Mucosa of rectum (tissue), 2 donors: ENCODE measurements around the gene SHCBP1.
A peak's percentile ranks its signal among the peaks of the same experiment; 100 is the strongest.

Experiments
- H3K27ac ChIP-seq, 2 donors: one replicate each; pipeline ENCODE4 v1.7.0; 2013; ENCODE audit warnings: inconsistent platforms in 2 of 2, low read depth in 2 of 2, low read length in 2 of 2
- H3K27me3 ChIP-seq, 2 donors: one replicate each; pipeline ENCODE4 v1.7.0; 2013; ENCODE audit warnings: low read length in 2 of 2; ENCODE audit not compliant: control insufficient read depth in 2 of 2, insufficient read depth in 2 of 2
- H3K36me3 ChIP-seq, 2 donors: one replicate each; pipeline ENCODE4 v1.7.0; 2013; ENCODE audit warnings: low read length in 2 of 2; ENCODE audit not compliant: control insufficient read depth in 2 of 2, insufficient read depth in 2 of 2
- H3K4me1 ChIP-seq, 2 donors: one replicate each; pipeline ENCODE4 v1.7.0; 2013; ENCODE audit warnings: low read length in 2 of 2, mild to moderate bottlenecking in 1 of 2; ENCODE audit not compliant: control insufficient read depth in 2 of 2, insufficient read depth in 2 of 2
- H3K4me3 ChIP-seq, 2 donors: one replicate each; pipeline ENCODE4 v1.7.0; 2013; ENCODE audit warnings: low read length in 2 of 2
- H3K9ac ChIP-seq, 2 donors: one replicate each; pipeline ENCODE4 v1.7.0; 2013; ENCODE audit warnings: low read length in 2 of 2, low read depth in 1 of 2, mild to moderate bottlenecking in 1 of 2
- H3K9me3 ChIP-seq, 2 donors: one replicate each; pipeline ENCODE4 v1.7.0; 2013; ENCODE audit warnings: low read length in 2 of 2; ENCODE audit not compliant: control insufficient read depth in 2 of 2
- donor health status: healthy.
- donor health status: Normal muscosa, but diverticular disease.

SHCBP1 gene

GRCh38 chr16:46621006-46621933 is at the start of gene SHCBP1:
SHCBP1 (minus strand) TSS chr16:46621379; CDS start chr16:46621359, 20 bp downstream.
- Histone ChIP-seq H3K36me3 (no peaks in the 10 kb centered on the region), H3K9me3 (no peaks in the 10 kb centered on the region), H3K4me3 (peak within 1 kb of the TSS; percentile 72 to 80), H3K9ac (no peak within 1 kb of the TSS), H3K4me1 (peaks cover 0 to 9% of the 10 kb centered on the region in 2 donors), H3K27ac (no peak within 1 kb of the TSS), H3K27me3 (no peaks in the 10 kb centered on the region)

DNA sequence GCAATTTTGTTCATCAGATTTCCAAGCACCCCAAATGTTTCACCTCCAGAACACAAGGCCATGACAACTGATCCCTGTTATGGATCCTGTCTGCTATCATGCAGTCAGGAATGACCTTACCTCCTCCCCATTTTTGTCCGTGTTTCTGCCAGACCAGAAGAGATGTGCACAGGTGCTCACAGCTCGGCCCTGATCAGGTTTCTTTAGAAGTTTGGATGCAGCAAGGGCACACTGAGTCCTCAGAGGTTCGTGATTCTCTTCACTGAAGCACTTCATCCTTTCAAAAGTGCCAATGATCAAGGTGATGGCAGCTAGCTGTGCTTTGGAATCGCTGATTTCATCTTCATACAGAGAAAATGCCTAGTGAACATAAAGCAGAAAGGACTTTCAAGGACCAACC is 40.9 kb upstream of the SHCBP1 start:
- Histone ChIP-seq H3K4me1 (no peaks in the 10 kb centered on the region), H3K9me3 (no peaks in the 10 kb centered on the region), H3K9ac (no peak overlapping the region), H3K27ac (no peak overlapping the region), H3K27me3 (no peaks in the 10 kb centered on the region), H3K36me3 (peaks cover 43 to 51% of the 10 kb centered on the region in 2 donors), H3K4me3 (no peak overlapping the region)

DNA sequence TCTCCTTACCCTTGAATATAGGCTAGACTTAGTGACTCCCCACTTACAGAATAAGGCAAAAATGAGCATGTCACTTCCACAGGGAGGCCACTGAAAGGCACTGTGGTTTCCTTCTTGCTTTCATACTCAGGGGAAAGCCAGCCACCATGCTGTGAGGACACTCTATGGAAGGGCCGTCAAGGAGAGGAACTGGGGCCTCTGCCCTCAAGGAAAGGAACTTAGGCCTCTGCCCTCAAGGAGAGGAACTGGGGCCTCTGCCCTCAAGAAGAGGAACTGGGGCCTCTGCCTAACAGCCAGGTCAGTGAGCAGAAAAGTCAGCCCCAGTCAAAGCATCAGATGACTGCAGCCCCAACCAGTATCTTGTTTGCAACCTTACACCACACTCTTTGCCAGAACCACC is 37.7 kb upstream of the SHCBP1 start:
- H3K27ac ChIP-seq, result no peak overlapping the region
- H3K4me3 ChIP-seq, result no peak overlapping the region
- no peak overlapping the region for H3K9ac ChIP-seq
- H3K36me3 ChIP-seq, result peaks cover 31 to 40% of the 10 kb centered on the region in 2 donors
- no peaks in the 10 kb centered on the region for H3K4me1 ChIP-seq
- no peaks in the 10 kb centered on the region for H3K27me3 ChIP-seq
- H3K9me3 ChIP-seq, result no peaks in the 10 kb centered on the region

DNA sequence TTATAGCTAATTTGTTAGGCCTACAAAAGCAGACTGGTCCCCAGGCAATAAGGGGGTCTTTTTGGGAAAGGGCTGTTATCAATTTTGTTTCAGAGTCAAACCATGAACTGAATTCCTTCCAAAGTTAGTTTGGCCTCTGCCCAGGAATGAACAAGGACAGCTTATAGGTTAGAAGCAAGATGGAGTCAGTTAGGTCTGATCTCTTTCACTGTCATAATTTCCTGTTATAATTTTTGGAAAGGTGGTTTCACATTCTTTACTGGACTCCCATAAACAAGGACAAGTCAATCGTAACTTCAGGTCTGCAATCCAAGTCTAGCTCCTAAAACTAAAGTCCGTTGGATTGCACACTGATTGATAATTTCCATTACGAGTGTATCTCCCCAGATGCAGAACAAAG is 30.1 kb upstream of the SHCBP1 start:
- Histone ChIP-seq H3K4me3 (no peak overlapping the region), H3K9ac (no peak overlapping the region), H3K27ac (no peak overlapping the region), H3K9me3 (no peaks in the 10 kb centered on the region), H3K36me3 (no peaks in the 10 kb centered on the region), H3K27me3 (no peaks in the 10 kb centered on the region), H3K4me1 (no peaks in the 10 kb centered on the region)

GRCh38 chr16:46650254-46650623 is 29.1 kb upstream of the SHCBP1 start:
- Histone ChIP-seq H3K27me3 (no peaks in the 10 kb centered on the region), H3K4me1 (no peaks in the 10 kb centered on the region), H3K36me3 (no peaks in the 10 kb centered on the region), H3K9ac (no peak overlapping the region), H3K9me3 (no peaks in the 10 kb centered on the region), H3K4me3 (no peak overlapping the region), H3K27ac (peak overlapping the region in 1 of 2 donors; percentile 41)

- Histone ChIP-seq H3K36me3 (no peaks in the 10 kb centered on the region), H3K4me1 (no peaks in the 10 kb centered on the region), H3K9ac (no peak overlapping the region), H3K9me3 (no peaks in the 10 kb centered on the region), H3K4me3 (peak overlapping the region in 1 of 2 donors; percentile 17), H3K27ac (peak overlapping the region in 1 of 2 donors; percentile 41), H3K27me3 (no peaks in the 10 kb centered on the region)
These were observed 28.5 kb upstream of the SHCBP1 start for GRCh38 chr16:46649588-46650253.

- Histone ChIP-seq H3K4me1 (no peaks in the 10 kb centered on the region), H3K9ac (no peak overlapping the region), H3K4me3 (no peak overlapping the region), H3K9me3 (no peaks in the 10 kb centered on the region), H3K27ac (no peak overlapping the region), H3K27me3 (no peaks in the 10 kb centered on the region), H3K36me3 (no peaks in the 10 kb centered on the region)
These were observed 27.5 kb upstream of the SHCBP1 start for GRCh38 chr16:46648656-46649055.

- no peaks in the 10 kb centered on the region for H3K4me1 ChIP-seq
- H3K9me3 ChIP-seq, result no peaks in the 10 kb centered on the region
- H3K27me3 ChIP-seq, result no peaks in the 10 kb centered on the region
- H3K36me3 ChIP-seq, result no peaks in the 10 kb centered on the region
- H3K4me3 ChIP-seq, result no peak overlapping the region
- H3K27ac ChIP-seq, result no peak overlapping the region
- H3K9ac ChIP-seq, result no peak overlapping the region
These were observed 18.1 kb upstream of the SHCBP1 start for GRCh38 chr16:46638947-46639925.

DNA sequence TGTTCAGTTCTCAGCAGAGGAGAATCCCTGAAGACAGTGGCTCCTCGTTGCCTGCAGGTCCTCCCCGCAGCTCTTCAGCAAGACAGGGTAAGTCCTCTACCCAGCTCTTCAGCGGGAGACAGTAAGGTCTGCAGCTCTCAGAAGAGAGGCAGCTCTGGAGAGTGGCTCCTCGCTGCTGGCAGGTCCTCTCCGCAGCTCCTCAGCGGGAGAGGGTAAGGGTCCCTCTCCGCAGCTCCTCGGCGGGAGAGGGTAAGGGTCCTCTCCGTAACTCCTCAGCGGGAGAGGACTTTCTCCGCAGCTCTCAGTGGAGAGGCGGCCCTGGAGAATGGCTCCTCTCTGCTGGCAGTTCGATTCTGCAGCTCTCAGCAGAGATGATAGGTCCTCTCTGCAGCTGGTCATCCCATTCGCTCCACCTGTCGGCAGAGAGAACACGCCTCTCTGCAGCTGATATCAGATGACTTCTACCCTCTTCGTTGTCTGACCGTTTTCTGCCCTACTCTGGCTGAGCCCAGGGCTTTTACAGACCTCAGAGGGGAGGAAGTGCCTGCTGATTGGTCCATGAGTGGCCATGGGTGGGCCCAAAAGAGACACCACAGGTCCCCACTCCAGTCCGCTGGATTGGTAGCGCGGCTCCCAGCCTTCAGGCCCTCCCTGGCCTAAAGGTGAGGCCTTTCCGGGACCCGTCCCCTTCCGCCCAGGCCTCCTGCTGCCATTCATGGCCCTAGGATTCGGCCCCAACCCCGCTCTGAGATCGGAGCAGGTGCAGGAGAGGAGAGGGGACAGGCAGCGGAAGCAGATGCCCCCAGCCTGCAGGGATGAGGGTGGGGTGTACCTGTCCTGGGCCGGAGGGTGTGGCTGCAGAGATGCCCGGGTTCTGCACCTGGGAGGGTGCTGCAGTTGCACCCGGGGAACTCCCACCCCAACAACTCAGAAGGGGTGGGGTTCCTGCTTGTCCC is 11.9 kb upstream of the SHCBP1 start:
- Histone ChIP-seq H3K4me3 (no peak overlapping the region), H3K9ac (no peak overlapping the region), H3K9me3 (no peaks in the 10 kb centered on the region), H3K27me3 (no peaks in the 10 kb centered on the region), H3K27ac (no peak overlapping the region), H3K36me3 (no peaks in the 10 kb centered on the region), H3K4me1 (no peaks in the 10 kb centered on the region)
